Urinary bladder (tissue), 4 donors: ENCODE measurements around the gene PIK3AP1. TPM values are rescaled to one million over a fixed set of nuclear protein-coding genes. Genes with fewer than 3 reads are reported as not detected.

Experiments used
- DNase-seq: peaks from one replicate; pipeline ENCODE4 v3.0.0-alpha.2; 2015; ENCODE audit errors: extremely low spot score
- H3K27ac ChIP-seq: one replicate; pipeline ENCODE4 v1.5.1; 2013; ENCODE audit warnings: low read depth, mild to moderate bottlenecking, moderate library complexity
- H3K36me3 ChIP-seq: one replicate; pipeline ENCODE4 v1.6.1; 2013; ENCODE audit warnings: mild to moderate bottlenecking, moderate library complexity; ENCODE audit not compliant: insufficient read depth
- H3K4me1 ChIP-seq: one replicate; pipeline ENCODE4 v1.6.1; 2013; ENCODE audit warnings: mild to moderate bottlenecking, moderate library complexity; ENCODE audit not compliant: insufficient read depth
- H3K4me3 ChIP-seq: one replicate; pipeline ENCODE4 v1.5.1; 2013; ENCODE audit warnings: low read depth, low read length
- WGBS: extraction: QIAGEN DNeasy Blood & Tissue Kit; methylation state at CpG from one replicate; pipeline ENCODE4 v1.1.7; 2013; 5-methylcytosine and 5-hydroxymethylcytosine counted together
- polyA plus RNA-seq: library from polyadenylated mRNA; stranded (reverse); fragments of 200-250 nt; gene quantifications from one replicate; pipeline ENCODE4 v1.2.3, GENCODE V29; 2013
- total RNA-seq: library from RNA; depleted of rRNA; stranded (reverse); fragments of >200 nt; gene quantifications from one replicate; pipeline ENCODE4 v1.2.3, GENCODE V29; 2014
- donor health status: healthy with polysubstance abuse.
- donor health status: healthy.

The PIK3AP1 gene
- total and polyA plus RNA-seq, 2 donors: 3.7 to 6.6 TPM

GRCh38 chr10:96714031-96714590, 6.2 kb downstream of the PIK3AP1 start:
- Histone ChIP-seq H3K27ac (no peak overlapping the region), H3K4me3 (no peak overlapping the region), H3K4me1 (no peaks in the 10 kb centered on the region), H3K36me3 (no peaks in the 10 kb centered on the region)
- WGBS: 84% methylated on average over 9 of the region's 9 CpGs
- DNase-seq: no peak

GRCh38 chr10:96712662-96713271, 7.5 kb downstream of the PIK3AP1 start:
- 91% methylated on average over 10 of the region's 10 CpGs for WGBS
- no peak for DNase-seq

DNA sequence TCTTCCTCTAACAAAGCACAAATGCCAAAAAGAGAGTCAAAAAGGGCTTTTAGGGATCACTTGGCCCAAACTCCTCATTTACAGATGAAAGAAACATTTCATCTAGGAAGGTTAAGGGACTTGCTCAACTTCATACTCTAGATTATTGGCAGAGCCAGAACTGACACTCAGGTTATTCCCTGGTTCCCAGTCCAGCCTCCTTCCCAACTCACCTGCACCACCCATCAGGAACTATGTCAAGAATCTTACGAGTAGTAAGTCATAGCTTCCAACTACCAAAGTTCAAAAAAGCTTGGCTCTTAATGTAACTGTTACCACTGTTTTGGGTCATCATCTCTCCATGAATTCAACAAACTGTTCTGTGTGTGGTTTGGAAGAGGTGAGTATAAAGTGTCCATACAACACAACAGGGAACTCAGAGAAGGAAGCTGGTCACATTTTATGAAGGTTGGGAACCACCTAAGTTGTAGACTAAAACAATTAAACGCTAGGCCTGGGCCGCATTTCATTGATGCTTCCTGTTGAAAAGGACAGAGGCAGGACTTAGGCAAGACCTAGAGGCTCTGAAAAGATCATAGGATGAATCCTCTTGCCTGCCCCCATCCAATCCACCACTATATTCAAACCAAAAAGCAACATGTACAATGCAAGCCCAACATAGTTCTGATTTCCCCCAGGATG, 9.1 kb downstream of the PIK3AP1 start:
- 89% methylated on average over 3 of the region's 3 CpGs for WGBS
- no peak for DNase-seq
- Histone ChIP-seq H3K4me3 (no peak overlapping the region), H3K4me1 (no peaks in the 10 kb centered on the region), H3K36me3 (no peaks in the 10 kb centered on the region), H3K27ac (no peak overlapping the region)

More at GRCh38 chr10:96712662-96713271, 7.5 kb downstream of the PIK3AP1 start:
- no peak overlapping the region for H3K4me3 ChIP-seq
- no peak overlapping the region for H3K27ac ChIP-seq
- H3K36me3 ChIP-seq: no peaks in the 10 kb centered on the region
- no peaks in the 10 kb centered on the region for H3K4me1 ChIP-seq

DNA sequence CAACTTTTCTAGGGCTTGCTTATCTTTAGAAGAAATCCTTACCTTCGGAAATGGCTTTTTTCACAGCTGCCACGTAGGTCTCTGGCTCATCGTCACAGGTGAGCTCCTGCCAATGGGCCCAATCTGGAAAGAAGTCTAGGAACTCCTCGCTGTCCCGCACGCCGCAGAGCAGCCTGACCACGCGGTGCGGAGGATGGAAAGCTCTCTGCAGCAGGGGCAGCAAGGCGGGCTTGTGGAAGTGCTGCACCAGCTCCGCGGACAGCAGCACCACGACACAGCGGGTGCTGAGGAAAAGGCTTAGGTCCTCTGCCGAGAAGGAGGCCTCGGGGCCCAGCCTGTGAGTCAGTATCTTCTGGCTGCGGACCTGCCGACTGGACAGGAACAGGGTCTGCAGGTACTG, 10.8 kb downstream of the PIK3AP1 start:
- 85% methylated on average over 19 of the region's 19 CpGs for WGBS
- no peak overlapping the region for H3K4me3 ChIP-seq
- no peak overlapping the region for H3K27ac ChIP-seq
- no peak for DNase-seq
- no peaks in the 10 kb centered on the region for H3K4me1 ChIP-seq
- H3K36me3 ChIP-seq: no peaks in the 10 kb centered on the region

- Histone ChIP-seq H3K4me1 (no peaks in the 10 kb centered on the region), H3K27ac (no peak overlapping the region), H3K36me3 (no peaks in the 10 kb centered on the region), H3K4me3 (no peak overlapping the region)
- no peak for DNase-seq
- 90% methylated on average over 7 of the region's 7 CpGs for WGBS
Observed at GRCh38 chr10:96708996-96709395, 11.3 kb downstream of the PIK3AP1 start.

DNA sequence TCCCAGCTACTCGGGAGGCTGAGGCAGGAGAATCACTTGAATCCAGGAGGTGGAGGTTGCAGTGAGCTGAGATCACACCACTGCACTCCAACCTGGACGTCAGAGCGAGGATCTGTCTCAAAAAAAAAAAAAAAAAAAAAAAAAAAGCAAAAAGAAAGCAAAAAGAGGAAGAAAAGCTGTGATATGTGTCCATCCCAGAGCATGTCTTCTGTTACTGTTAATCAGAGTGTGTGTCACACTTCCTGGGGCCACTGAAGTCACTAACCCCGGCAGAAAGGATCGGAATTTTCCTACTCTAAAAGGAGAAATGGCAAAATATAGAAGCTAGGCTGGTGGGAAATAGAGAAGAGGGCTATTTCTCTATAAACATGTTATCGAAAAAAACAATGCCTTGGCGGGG, 11.9 kb downstream of the PIK3AP1 start:
- WGBS: 78% methylated on average over 7 of the region's 7 CpGs
- no peak for DNase-seq

GRCh38 chr10:96706331-96706853, 13.9 kb downstream of the PIK3AP1 start:
- no peaks in the 10 kb centered on the region for H3K4me1 ChIP-seq
- no peak overlapping the region for H3K4me3 ChIP-seq
- no peak for DNase-seq
- WGBS: 77% methylated on average over 1 of the region's 1 CpG
- no peaks in the 10 kb centered on the region for H3K36me3 ChIP-seq
- no peak overlapping the region for H3K27ac ChIP-seq

More for the DNA sequence above, 11.9 kb downstream of the PIK3AP1 start:
- no peak overlapping the region for H3K4me3 ChIP-seq
- no peaks in the 10 kb centered on the region for H3K36me3 ChIP-seq
- H3K27ac ChIP-seq: no peak overlapping the region
- no peaks in the 10 kb centered on the region for H3K4me1 ChIP-seq

GRCh38 chr10:96705134-96705533, 15.2 kb downstream of the PIK3AP1 start:
- WGBS: 38% methylated on average over 1 of the region's 1 CpG

GRCh38 chr10:96704563-96704962, 15.8 kb downstream of the PIK3AP1 start:
- H3K4me3 ChIP-seq: no peak overlapping the region
- no peaks in the 10 kb centered on the region for H3K36me3 ChIP-seq
- no peak for DNase-seq
- no peak overlapping the region for H3K27ac ChIP-seq
- no peaks in the 10 kb centered on the region for H3K4me1 ChIP-seq
- WGBS: 89% methylated on average over 4 of the region's 4 CpGs

More at GRCh38 chr10:96705134-96705533, 15.2 kb downstream of the PIK3AP1 start:
- H3K36me3 ChIP-seq: no peaks in the 10 kb centered on the region
- no peak overlapping the region for H3K27ac ChIP-seq
- H3K4me1 ChIP-seq: no peaks in the 10 kb centered on the region
- no peak for DNase-seq
- no peak overlapping the region for H3K4me3 ChIP-seq

DNA sequence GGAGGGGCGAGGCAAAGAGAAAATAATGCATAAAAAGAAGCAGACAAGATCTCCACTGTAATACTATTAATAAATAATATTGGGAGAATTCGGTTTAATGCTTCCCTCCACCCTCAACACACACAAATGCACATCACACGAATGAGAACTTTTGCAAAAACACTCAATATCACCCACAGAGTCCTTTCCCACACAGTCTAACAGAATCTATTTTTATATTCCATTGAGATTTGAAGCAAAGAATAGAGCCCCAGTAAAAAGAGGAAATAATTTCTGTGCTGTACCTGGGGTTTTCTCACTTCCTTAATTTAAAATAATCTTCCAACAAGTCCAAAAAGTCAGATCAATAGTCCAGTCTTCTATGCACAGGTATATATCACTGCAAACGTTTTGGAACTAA, 17.0 kb downstream of the PIK3AP1 start:
- DNase-seq: no peak
- WGBS: 69% methylated on average over 4 of the region's 4 CpGs
- H3K4me3 ChIP-seq: no peak overlapping the region
- no peaks in the 10 kb centered on the region for H3K4me1 ChIP-seq
- H3K27ac ChIP-seq: no peak overlapping the region
- H3K36me3 ChIP-seq: no peaks in the 10 kb centered on the region

GRCh38 chr10:96701265-96701664, 19.0 kb downstream of the PIK3AP1 start:
- no peaks in the 10 kb centered on the region for H3K36me3 ChIP-seq
- WGBS: 67% methylated on average over 3 of the region's 3 CpGs
- H3K4me1 ChIP-seq: no peaks in the 10 kb centered on the region

DNA sequence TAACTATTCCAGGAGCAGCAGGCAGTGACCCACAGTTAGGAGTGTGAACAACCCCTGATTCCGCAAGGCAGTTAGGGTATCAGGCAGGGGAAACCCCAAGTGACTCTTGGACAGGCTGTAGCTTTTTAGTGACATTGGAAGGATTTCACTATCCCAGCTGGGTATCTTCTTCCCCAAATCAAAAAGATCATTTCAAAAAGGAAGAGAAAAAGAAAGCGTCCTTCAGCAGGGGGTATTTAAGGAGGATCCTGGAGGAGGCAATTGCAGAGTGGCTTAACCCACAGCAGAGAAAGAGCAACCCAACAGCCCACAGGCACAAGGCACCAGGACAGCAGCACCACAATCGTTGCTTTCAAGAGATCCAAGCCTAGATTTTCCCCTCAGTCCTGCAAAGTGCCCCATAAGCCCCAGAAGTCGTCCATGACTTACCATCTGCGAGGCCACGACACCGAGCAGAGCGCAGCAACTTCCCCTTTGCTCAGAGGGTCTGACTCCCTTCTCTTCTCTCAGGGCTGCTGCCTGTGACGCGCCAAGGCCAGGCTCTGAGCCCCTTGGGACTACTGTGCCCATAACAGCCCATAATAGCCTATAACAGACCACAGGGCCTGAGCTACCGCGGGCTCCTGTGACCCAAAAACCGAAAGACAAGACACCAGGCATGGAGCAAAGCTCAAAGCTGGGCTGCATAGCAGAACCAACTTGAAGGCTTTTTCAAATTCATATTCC, 19.8 kb downstream of the PIK3AP1 start:
- 81% methylated on average over 13 of the region's 13 CpGs for WGBS
- Histone ChIP-seq H3K4me3 (no peak overlapping the region), H3K4me1 (no peaks in the 10 kb centered on the region), H3K36me3 (no peaks in the 10 kb centered on the region), H3K27ac (no peak overlapping the region)
- DNase-seq: no peak

More at GRCh38 chr10:96701265-96701664, 19.0 kb downstream of the PIK3AP1 start:
- no peak overlapping the region for H3K4me3 ChIP-seq
- no peak overlapping the region for H3K27ac ChIP-seq
- DNase-seq: no peak

DNA sequence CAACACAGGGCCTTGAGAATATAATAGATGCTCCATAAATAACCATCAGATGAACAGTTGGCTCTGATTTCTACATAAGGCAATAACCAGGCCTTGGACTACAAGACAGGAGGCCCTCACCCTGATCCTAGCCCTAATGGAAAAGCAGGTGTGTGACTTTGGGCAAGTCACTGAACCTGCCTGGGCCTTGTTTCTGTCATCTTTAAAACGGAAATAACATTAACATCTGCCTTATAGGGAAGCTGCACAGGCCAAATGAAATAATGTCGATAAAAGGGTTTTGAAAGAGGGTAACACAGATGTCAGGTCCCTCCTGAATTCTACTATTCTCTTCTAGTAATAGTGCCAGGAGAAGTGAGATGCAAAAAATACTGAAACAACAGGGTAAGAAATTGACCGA, 20.7 kb downstream of the PIK3AP1 start:
- no peak for DNase-seq
- Histone ChIP-seq H3K27ac (no peak overlapping the region), H3K4me1 (no peaks in the 10 kb centered on the region), H3K4me3 (no peak overlapping the region), H3K36me3 (no peaks in the 10 kb centered on the region)
- 80% methylated on average over 3 of the region's 3 CpGs for WGBS
